ENCODE data around the gene FBXO8.

FBXO8 gene

GRCh38 chr4:174248407-174248806, 35.1 kb downstream of the FBXO8 start:
- no peak for DNase-seq (ENCODE audit: low read depth in 2 of 2, low spot score in 1 of 2)

- DNase-seq (ENCODE audit: low read depth in 2 of 2, low spot score in 1 of 2) = no peak
Observed at GRCh38 chr4:174245714-174246113, 37.8 kb downstream of the FBXO8 start.

- no peak for DNase-seq (ENCODE audit: low read depth in 2 of 2, low spot score in 1 of 2)
Observed at GRCh38 chr4:174244441-174244840, 39.0 kb downstream of the FBXO8 start.

- DNase-seq (ENCODE audit: low read depth in 2 of 2, low spot score in 1 of 2) = no peak
Observed at GRCh38 chr4:174241162-174241561, 42.3 kb downstream of the FBXO8 start.

GRCh38 chr4:174236359-174236758, 47.1 kb downstream of the FBXO8 start:
- no peak for DNase-seq (ENCODE audit: low read depth in 2 of 2, low spot score in 1 of 2)

- no peak for DNase-seq (ENCODE audit: low read depth in 2 of 2, low spot score in 1 of 2)
Observed at GRCh38 chr4:174230680-174231079, 52.8 kb downstream of the FBXO8 start.

- no peak for DNase-seq (ENCODE audit: low read depth in 2 of 2, low spot score in 1 of 2)
Observed at GRCh38 chr4:174230148-174230547, 53.3 kb downstream of the FBXO8 start.

- no peak for DNase-seq (ENCODE audit: low read depth in 2 of 2, low spot score in 1 of 2)
Observed at GRCh38 chr4:174228988-174229387, 54.5 kb downstream of the FBXO8 start.

- no peak for DNase-seq (ENCODE audit: low read depth in 2 of 2, low spot score in 1 of 2)
Observed at GRCh38 chr4:174225349-174226049, 58.0 kb downstream of the FBXO8 start.

GRCh38 chr4:174224550-174224949, 58.9 kb downstream of the FBXO8 start:
- DNase-seq (ENCODE audit: low read depth in 2 of 2, low spot score in 1 of 2) = no peak

GRCh38 chr4:174222266-174222872, 61.1 kb downstream of the FBXO8 start:
- DNase-seq (ENCODE audit: low read depth in 2 of 2, low spot score in 1 of 2) = no peak

- DNase-seq (ENCODE audit: low read depth in 2 of 2, low spot score in 1 of 2) = no peak
Observed at GRCh38 chr4:174218127-174218790, 65.2 kb downstream of the FBXO8 start.

GRCh38 chr4:174217273-174218126, 66.0 kb downstream of the FBXO8 start:
- DNase-seq (ENCODE audit: low read depth in 2 of 2, low spot score in 1 of 2) = no peak

GRCh38 chr4:174216799-174217272, 66.6 kb downstream of the FBXO8 start:
- DNase-seq (ENCODE audit: low read depth in 2 of 2, low spot score in 1 of 2) = no peak

GRCh38 chr4:174215961-174216680, 67.3 kb downstream of the FBXO8 start:
- no peak for DNase-seq (ENCODE audit: low read depth in 2 of 2, low spot score in 1 of 2)

- no peak for DNase-seq (ENCODE audit: low read depth in 2 of 2, low spot score in 1 of 2)
Observed at GRCh38 chr4:174215057-174215456, 68.4 kb downstream of the FBXO8 start.

GRCh38 chr4:174214101-174214878, 69.2 kb downstream of the FBXO8 start:
- no peak for DNase-seq (ENCODE audit: low read depth in 2 of 2, low spot score in 1 of 2)

GRCh38 chr4:174213731-174214100, 69.8 kb downstream of the FBXO8 start:
- no peak for DNase-seq (ENCODE audit: low read depth in 2 of 2, low spot score in 1 of 2)

GRCh38 chr4:174212061-174212460, 71.4 kb downstream of the FBXO8 start:
- DNase-seq (ENCODE audit: low read depth in 2 of 2, low spot score in 1 of 2) = no peak

GRCh38 chr4:174211622-174212044, 71.8 kb downstream of the FBXO8 start:
- no peak for DNase-seq (ENCODE audit: low read depth in 2 of 2, low spot score in 1 of 2)

Data from stimulated activated CD8-positive, alpha-beta memory T cell treated with anti-CD3 and anti-CD28 coated beads, Interleukin-4, amount 100 ng/mL, for 4 hours (primary cell).